NAMALWA (cell line): ENCODE data around the gene CADM2.

ENCODE experiments used
- DNase-seq: peaks from one replicate; pipeline ENCODE4 v3.0.0-alpha.2; 2015; ENCODE audit warnings: low spot score

CADM2 gene

DNA sequence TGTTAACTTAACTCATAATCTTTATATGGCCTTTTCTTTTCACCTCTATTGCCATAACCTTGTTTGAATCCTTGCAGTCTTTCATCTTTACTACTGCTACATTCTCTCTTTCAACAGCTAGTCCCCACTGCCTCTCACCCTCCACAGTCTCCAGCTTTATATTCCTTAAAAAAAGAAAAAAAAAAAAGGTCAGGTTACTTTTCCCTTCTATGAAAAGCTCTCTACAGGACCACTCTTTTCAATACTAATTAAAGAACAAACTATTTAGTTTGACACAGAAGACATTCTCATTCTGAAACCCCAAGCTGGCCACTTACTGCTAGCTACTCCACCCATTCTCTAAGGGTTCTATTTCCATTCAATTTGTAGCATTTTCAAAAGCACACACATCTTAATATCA, 25.6 kb downstream of the CADM2 start:
- no peak for DNase-seq

DNA sequence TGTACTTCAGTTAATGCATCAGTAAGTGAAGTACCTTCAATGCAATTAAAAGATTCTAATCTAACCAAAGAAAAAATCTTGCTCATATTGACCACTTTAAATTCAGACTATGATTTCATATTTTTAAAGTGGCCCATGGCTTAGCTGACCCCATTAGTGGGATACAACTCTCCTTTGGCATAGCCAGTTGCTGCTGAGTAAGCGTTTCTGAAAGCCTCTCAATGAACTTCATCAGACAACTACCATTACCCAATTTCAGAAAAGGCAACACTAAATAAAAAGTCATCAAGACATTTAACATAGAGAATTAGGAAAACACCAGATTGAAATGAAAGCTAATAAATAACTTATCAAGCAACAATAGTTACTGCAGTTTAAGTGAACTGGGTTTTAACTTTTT, 27.0 kb downstream of the CADM2 start:
- DNase-seq: no peak

DNA sequence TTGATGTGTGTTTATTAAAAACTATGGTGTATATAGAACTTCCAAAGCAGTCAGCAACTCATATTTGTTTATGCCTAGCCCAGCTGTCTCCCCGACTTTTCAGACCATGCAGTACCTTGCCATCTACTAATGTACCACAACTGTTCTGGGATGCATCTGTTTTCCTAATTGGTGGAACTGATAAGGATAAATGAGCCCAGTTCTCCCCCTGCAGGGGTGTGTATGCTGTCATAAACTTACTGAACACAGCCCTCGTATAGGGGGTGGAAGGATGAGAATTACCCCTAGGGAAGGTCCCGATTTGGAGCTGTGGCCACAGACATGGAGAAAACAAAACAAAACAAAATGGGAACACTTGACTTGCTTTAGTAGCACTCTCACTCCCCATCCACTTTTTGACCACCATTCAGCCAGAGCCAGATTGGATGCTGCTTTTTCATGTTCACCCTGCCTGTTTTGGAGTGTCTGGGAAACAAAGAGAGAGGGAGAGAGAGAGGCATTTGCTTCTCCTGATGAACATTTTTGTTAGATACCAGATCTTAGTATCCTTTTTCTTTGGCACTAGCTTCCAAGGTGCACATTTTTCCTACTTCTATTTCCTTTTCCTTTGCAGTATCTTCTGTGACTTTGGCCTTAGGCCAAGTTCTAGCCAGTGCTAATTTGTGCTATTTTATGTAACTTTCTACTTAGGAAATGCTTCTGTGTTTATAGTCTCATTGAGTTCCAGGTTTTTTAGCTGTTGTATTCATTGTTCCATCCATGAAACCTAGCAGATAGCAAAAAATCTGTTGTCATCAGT, 29.1 kb downstream of the CADM2 start:
- DNase-seq: no peak

DNA sequence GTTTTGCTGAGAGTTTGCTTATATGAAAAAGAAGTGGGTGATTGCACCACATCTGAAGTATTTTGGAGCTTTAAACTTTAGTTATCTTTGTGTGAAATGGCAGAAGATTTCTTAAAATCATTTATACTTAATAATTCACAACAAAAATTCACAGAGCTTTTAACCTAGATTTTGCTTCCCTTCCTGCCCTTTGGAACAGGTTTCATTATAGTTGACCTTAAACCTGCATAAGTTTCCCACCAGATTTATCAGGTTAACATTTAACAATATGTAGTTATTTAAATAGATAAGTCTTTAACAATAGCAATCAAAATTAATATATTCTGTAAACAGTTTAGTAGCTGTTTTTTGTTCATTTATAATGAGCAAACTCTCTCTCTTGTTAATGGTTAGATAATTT, 30.3 kb downstream of the CADM2 start:
- no peak for DNase-seq

DNA sequence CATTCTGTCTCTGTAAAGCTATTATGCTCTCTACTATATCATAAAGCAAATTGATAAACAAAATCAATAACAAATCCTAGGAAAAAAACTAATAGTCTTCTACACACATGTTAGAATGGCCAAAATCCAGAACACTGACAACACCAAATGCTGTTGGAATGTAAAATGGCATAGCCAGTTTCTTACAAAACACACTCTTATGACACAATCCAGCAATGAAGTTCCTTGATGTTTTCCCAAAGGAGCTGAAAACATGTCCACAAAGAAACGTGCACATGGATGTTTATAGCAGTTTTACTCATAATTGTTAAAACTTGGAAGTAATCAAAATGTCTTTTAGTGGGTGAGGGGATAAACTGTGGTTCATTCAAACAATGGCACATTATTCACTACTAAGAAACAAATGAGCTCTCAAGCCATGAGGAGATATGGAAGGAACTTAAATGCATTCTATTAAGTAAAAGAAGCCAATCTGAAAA, 32.7 kb downstream of the CADM2 start:
- DNase-seq: no peak

DNA sequence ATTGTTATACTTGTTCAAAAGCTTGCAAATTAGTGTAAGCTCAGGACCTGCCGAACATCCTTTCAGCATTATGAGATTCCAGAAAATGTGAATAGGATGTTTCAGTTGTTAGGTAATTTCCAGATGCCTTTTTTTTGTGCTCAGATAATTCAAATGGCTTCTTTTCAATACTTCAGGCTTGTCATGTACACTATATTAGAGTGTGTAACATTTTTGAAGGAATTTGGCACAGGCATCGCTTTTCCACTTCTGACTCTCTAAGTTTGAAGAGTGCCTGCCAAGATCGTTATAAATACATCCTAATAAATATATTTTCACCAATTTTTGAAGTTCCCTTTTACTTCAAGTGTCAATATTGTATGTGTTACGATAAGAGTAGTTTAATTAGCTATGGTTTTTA, 35.2 kb downstream of the CADM2 start:
- no peak for DNase-seq

DNA sequence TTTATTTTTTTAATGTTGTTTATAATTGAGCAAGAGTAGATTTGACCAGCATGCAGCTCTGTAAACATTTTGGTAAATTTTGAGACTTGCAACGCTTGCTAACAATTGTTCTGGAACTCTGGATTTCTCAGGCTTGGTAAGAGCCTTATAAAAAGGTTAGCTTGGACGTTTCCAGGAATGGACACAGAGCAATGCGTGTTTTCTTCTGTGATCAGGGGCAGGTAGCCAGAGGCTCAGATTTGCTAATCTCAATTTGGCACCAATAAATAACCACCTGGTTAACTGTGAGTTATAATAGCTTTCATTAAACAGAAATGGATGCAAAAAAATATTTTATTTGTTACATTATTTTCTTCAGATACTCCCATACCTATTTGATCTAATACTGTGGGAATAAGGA, 39.8 kb downstream of the CADM2 start:
- no peak for DNase-seq

DNA sequence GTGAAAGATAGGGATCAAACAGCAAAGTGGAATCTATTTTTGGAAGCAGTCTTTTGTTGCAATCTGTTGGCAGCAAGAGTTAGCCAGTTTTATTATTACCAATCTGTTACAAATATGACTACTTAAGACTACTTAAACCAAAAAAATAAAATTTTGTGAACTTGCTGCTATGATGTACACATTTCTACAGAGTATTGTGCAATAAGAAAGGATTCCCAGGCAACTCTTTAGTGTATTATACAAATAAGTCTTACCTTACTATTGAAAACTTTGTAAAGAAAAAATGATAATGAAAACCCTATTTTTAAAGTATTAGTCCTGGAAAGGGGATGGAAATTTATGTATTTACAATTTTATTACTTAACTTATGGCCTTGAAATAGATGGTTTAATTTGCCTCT, 44.7 kb downstream of the CADM2 start:
- DNase-seq: no peak

DNA sequence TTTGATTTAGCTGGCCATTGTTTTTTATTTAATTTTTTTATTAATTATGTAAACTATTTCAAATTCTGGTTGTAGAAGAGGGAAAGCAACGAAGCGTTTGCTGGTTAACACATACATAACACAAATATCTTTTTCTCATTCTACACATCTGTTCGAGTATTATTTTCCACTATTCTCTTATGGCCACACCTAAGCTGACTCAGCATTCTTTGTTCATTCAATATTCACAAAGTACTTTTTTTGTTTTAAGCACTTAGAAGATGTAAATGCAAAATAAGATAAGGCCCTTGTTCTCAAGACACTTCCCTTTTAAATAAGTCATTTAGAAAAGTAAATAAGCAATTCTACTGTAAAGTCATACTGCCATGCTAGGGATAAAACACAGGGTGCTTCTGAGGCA, 45.4 kb downstream of the CADM2 start:
- DNase-seq: no peak

DNA sequence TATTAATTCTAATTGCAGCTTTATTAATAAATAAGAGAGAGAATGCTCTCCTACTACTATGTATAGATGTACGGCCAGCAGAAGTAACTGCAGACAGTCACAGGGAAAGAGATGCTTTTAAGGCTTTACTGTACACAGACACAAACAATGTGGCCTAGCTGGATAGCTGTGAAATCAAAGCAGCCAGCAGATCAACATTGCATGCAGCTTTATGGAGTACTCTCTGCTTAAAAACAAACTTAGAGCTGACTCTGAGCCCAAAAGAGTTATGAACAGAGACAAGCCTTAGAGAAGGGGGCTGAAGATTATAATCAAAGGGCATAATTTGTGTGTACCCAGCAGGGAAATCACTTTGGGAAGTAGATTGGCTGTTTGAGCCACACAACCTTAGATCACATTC, 47.2 kb downstream of the CADM2 start:
- no peak for DNase-seq

DNA sequence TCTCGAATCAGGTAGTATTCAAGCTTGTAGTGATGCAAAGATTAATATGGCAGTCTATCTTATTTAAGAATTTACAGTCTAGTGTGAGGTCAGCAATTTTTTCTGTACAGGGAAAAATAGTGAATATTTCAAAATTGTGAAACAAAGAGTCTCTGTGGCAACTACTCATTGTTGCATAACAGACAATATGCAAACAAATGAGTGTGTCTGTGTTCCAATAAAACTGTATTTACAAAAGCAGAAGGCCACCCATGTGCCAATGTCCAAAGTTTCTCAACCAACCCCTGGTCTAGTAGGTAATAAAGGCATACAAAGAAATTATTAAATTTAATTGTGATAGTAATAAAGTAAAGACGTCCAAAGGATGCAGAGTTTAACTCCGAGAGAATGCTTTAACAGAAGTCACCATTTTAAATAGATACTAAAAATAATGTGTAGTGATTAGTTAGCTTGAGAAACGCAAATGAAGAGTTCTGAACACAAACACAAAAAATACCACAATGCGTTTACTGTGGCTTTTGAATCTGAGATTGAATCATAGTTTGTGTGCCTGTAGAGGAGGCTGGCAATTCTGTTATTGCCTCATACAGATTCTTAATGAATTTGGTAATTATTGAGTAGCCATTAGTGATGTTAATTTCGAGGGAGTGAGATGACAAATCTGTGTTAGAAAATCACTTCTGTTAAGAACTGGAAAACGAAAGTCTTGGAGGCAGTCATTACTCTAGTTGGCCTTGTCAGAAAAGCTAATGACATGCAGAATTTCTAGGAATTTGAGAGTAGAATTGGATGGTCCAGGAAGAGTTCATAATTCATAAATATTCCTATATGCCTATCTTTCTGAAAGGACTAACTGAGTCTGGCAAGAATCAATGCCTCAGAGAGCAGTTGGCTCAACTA, 48.7 kb downstream of the CADM2 start:
- DNase-seq: no peak

DNA sequence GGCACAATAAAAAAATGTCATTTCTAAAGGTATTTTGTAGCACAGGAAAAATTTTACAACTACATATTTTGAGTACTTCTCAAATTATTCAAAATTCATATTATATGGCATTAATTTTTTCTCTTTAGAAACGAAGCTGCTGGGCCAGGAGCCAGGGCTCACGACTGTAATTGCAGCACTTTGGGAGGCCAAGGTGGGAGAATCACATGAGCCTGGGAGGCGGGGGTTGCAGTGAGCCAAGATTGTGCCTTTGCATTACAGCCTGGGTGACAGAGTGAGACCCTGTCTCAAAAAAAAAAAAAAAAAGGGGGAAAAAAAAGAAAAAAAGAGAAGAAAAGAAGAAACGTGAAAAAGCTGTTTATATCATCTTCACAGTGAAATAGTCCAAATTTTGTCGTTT, 62.0 kb downstream of the CADM2 start:
- no peak for DNase-seq

DNA sequence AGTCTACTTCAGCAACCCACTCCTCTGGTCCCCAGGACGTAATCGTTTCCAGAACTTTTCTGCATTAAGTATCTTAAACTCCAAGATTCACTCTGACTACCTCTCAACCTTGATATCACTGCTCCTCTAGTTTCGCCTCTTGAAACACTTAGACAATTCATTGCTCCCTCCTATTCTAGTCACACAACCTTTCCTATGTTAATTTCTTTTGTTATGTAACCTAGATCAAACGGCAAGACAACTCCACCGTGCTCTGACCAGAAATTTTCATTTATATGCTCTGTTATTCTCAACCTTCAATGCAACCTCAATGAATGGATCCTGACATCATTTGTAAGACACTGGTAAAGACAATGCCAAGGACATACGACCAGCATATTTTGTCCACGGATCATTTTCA, 71.3 kb downstream of the CADM2 start:
- DNase-seq: no peak

DNA sequence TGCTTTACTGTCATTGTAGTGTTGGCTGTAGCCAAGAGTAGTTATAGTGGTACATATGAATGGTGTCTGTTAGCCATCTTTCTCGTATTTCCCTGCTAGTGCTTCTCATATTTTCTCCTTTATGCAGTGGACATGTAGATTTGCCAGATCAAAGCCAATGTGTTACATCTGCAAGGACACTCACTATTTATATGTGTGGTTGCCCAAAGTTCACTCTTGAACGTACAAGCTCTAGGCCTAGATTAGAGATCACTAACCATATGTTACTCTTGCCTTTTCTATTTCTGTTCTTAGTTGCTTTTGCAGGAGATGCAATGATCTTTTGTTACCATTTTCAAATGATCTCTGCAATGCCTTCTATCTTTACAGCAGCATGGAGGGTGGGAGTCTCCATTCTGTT, 78.4 kb downstream of the CADM2 start:
- no peak for DNase-seq

DNA sequence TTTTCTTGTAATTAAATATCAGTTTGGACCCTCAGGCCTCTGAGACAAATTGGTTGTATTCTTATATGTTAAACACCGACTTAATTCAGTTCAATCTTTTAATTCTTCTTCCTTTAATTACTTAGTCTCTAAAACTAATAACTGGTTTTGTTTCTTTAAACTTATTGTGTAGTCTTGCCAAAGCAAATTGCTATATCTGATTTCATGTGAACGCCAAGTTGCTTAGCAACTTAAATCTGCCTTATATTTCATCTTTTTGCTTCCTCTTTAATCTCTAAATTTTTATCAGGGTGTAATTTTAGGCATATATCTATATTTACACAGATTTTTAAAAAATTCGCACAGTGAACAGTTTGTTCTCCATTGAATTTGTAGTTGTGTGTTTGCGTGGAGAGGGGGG, 82.2 kb downstream of the CADM2 start:
- DNase-seq: no peak

DNA sequence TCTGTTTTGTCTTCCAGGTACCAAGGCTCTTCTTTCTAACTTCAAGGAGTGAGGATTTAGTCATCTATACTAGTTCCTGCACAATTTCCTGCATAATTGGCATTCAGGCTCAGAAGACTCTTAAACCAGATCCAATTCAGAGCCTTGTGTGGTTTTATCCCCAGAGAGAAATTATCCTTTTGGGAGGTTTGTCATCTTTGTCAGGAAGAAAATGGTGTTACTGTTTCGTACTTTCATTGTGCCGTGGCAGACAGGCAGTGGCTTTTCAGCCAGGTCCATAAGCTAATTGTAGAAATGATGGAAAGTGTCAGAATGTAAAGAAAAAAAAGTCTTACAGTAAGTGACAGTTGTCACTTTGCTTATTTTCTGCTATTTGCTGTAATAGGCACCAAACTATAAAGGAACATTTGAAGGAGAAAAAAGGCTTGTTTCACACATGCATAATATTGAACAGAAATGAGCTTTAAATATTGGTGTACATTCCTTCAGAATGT, 82.8 kb downstream of the CADM2 start:
- DNase-seq: no peak

DNA sequence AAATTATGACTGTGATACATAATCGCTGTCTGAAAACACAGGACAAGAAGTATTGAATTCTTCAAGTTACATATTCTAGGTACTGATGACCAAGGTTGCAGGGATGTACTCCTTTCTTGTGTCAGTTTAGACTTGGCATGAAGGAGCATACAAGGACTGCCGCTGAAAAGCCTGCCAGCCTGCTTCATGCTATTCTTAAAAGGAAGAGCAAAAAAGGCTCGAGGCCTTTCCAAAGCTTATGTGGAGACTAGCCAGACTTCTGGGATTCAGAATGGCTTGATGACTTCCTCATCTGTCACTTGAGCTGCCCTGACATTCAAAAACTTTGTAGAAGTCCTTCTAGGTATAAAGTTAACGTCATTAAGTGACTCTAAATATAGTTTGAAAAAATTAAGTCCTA, 92.0 kb downstream of the CADM2 start:
- no peak for DNase-seq

DNA sequence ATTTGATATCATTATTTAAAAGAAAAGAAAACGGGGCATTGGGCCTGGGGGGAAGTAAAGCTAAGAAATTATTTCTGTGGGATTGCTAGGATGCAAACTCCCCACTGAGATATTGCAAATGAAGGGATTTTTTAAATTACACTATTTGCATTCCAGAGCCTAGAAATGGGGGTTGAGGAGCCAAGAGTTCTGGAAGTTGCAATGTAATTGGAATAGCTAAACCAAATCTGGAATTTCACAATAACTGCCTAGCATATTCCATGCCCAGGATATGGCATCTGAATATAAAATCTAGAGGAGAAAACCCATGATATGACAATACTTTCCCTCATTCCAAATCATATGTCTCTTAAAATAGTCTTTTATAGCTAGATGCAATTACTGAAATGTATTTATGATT, 93.0 kb downstream of the CADM2 start:
- DNase-seq: no peak

DNA sequence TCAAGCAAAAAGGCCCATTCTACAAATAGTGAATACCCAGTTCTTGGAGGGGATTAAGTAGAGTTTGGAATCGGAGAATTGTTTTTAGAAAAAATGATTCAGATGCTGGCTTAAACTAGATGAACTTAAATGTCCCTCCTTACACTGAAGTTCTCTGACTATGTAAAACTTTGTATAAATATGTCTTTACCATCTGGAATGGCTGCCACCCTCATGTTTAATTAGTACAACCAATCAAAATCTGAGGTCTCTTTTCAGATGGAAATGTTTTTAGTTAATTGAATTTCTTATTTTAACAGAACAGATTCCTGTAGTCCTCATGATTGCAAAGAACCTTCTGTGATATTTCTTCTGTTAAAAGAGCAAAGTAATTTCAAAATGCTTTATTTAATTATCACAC, 94.8 kb downstream of the CADM2 start:
- no peak for DNase-seq

DNA sequence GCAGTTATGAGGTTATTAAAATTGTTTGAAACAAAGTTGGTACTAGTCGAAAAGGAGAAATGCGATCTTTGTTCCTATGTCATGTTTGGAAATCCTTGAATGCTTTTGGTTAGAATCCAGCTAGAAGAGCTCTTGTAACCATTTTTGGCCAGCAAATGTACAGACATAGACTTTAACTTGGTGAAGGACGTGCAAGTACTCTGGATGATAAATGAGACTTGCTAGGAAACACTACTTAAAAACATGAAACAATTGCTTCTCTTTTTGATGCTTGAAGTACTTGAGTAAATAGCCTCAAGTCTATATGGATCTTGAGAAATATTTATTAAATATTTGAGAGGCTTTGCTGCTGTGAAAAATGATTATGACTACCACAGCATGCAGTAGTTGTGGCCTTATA, 95.8 kb downstream of the CADM2 start:
- DNase-seq: no peak

DNA sequence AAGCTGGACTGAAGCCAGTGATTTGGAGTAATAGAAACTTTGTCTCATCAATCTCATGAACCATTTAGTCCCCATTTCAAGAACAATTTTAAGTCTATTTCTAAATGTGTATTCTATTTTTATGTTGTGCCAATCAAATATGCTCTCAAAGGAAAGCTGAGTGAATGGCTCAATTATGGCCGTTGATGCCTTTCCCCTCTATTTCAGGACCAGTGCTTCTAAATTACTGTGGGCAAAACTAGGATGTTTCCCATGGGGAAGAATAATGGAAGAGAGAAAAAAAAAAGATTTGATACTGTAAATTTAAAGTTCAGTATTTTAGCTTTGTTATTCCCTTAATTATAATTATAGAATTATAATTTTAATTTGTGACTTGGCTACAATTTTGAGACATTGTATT, 110.1 kb downstream of the CADM2 start:
- no peak for DNase-seq

DNA sequence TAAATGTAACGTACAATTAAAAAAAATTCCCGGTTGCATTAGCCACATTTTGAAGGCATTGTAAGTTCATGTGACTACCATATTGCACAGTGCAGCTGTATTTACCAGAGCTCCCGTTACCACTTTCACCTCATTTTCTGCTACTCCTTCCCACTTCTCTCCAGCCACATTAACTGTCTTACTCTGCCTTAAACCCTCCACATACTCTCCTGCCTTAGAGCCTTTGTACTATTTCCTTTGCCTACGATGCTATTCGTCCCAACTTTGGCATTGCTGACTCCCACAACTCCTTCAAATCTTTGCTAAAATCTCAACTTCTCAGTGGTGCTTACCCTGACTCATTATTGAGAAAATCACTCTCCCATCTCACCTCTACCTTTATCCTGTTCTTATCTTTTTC, 115.2 kb downstream of the CADM2 start:
- DNase-seq: no peak

DNA sequence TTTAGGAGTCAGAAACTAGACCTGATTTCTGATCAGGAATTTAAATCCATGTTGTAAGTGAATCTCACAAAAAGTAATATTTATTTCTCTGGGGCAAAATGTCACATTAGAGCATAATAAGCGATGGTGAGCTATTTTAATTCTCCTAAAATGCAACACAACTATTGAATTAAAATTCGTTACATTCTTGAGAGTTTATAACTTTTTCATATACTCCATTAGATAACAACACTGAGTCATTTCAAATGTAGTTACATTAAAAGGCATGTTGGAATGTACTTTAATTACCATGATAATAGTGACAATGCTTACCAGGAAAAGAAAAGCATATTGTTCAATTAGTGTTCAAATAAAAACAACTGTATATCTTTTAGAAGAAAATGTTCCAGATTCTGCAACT, 116.9 kb downstream of the CADM2 start:
- no peak for DNase-seq
